K562 (cell line): ENCODE data around the gene SMIM13. TPM values are rescaled to one million over a fixed set of nuclear protein-coding genes. Genes with fewer than 3 reads are reported as not detected.

Experiments
- BCLAF1 ChIP-seq, 2 experiments: fragments of 450-650 bp in 1 of 2; IDR thresholded peaks; 2 replicates each; pipeline ENCODE4 v1.6.1; 2011 to 2017; ENCODE audit warnings: low read depth in 2 of 2, antibody characterized with exemption in 1 of 2, borderline replicate concordance in 1 of 2, low read length in 1 of 2, mild to moderate bottlenecking in 1 of 2, mixed read lengths in 1 of 2; ENCODE audit not compliant: control insufficient read depth in 1 of 2
- EGR1 ChIP-seq: fragments of 450-650 bp; conservative IDR thresholded peaks from 2 replicates; pipeline ENCODE4 v1.6.1; 2017; ENCODE audit warnings: mild to moderate bottlenecking
- MTA1 ChIP-seq: fragments of 450-650 bp; IDR thresholded peaks from 2 replicates; pipeline ENCODE4 v1.6.1; 2017; ENCODE audit warnings: borderline replicate concordance
- SIN3B ChIP-seq: fragments of 450-650 bp; IDR thresholded peaks from 2 replicates; pipeline ENCODE4 v1.6.1; 2017; ENCODE audit warnings: low read depth, mild to moderate bottlenecking, moderate library complexity
- TEAD4 ChIP-seq, 2 experiments: sonication (generic) in 1 of 2; formaldehyde crosslinking in 1 of 2; IDR thresholded peaks; 2 replicates each; pipeline versions ENCODE4 v1.6.1 to v1.8.0; 2012 to 2022; ENCODE audit warnings: borderline replicate concordance in 1 of 2, inconsistent platforms in 1 of 2, low read length in 1 of 2, mild to moderate bottlenecking in 1 of 2, missing genetic modification reagents in 1 of 2
- polyA plus RNA-seq, 8 experiments: library from polyadenylated mRNA; depleted of rRNA in 4 of 8; stranded (reverse) in 5 of 8; unstranded in 3 of 8; fragments of >200 nt; fragmentation: Nextera tagmentation in 2 of 8; fragmentation: Illumina TruSeq in 1 of 8; extraction: Ambion mirVana in 2 of 8; extraction: Trizol in 1 of 8; gene quantifications; 2 replicates each; pipeline versions ENCODE4 v1.2.1 to v1.2.3, GENCODE V29; 2011 to 2014; ENCODE audit warnings: inconsistent platforms in 1 of 8, missing spikeins in 1 of 8
- total RNA-seq, 7 experiments: library from RNA; depleted of rRNA in 6 of 7; stranded (reverse); fragments of >200 nt in 6 of 7; fragmentation: Illumina TruSeq in 2 of 7; extraction: Trizol in 2 of 7; gene quantifications; 2 replicates each; pipeline versions ENCODE4 v1.2.1 to v1.2.3, GENCODE V29; 2011 to 2021; ENCODE audit warnings: low replicate concordance in 1 of 7
- TF ChIP-seq, protein P1 (sequence below): fragments of 450-650 bp; IDR thresholded peaks from 2 replicates; pipeline ENCODE4 v1.6.1; 2017; ENCODE audit warnings: antibody characterized with exemption

The SMIM13 gene
- total and polyA plus RNA-seq, 9 of the 15 experiments (the other 6 are each of a cell fraction or from before 2014, with no cell fraction given): 5.5 to 24.8 (median 11.7) TPM

DNA sequence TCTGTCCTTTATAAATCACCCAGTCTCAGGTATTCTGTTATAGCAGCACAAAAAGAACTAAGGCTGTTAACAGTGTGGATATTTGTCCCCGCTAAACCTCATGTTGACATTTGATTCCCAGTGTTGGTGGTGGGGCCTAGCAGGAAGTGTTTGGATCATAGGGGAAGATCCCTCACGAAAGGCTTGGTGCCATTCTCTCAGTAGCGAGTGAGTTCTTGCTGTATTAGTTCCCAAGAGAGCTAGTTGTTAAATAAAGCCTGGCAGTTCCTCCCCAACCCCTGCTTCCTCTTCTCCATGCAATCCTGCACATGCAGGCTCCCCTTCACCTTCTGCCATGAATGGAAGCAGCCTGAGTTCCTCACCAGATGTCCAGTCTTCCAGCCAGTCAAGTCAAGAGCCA lies 47.7 kb downstream of the SMIM13 start (continued):
- TF ChIP-seq, protein P1, sequence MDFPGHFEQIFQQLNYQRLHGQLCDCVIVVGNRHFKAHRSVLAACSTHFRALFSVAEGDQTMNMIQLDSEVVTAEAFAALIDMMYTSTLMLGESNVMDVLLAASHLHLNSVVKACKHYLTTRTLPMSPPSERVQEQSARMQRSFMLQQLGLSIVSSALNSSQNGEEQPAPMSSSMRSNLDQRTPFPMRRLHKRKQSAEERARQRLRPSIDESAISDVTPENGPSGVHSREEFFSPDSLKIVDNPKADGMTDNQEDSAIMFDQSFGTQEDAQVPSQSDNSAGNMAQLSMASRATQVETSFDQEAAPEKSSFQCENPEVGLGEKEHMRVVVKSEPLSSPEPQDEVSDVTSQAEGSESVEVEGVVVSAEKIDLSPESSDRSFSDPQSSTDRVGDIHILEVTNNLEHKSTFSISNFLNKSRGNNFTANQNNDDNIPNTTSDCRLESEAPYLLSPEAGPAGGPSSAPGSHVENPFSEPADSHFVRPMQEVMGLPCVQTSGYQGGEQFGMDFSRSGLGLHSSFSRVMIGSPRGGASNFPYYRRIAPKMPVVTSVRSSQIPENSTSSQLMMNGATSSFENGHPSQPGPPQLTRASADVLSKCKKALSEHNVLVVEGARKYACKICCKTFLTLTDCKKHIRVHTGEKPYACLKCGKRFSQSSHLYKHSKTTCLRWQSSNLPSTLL: no peak
- TF ChIP-seq TEAD4 (IDR thresholded peaks at IDR 0.05; ENCODE audit: low read length): no peak
- no peak for TF ChIP-seq TEAD4 (CRISPR knock-in tag; IDR thresholded peaks at IDR 0.05; ENCODE audit: borderline replicate concordance)
- no peak for TF ChIP-seq EGR1
- no peak for TF ChIP-seq MTA1
- no peak for TF ChIP-seq BCLAF1 (IDR thresholded peaks at IDR 0.05; ENCODE audit: borderline replicate concordance in 1 of 2, control insufficient read depth in 1 of 2, low read depth in 2 of 2, low read length in 1 of 2)
- TF ChIP-seq SIN3B: no peak
- TF ChIP-seq, all 486 proteins: peak for 0
